AG04449 (cell line): Measurements from ENCODE around the gene RAP2B.
A peak's percentile ranks its signal among the peaks of the same experiment; 100 is the strongest.

Experiments
- CTCF ChIA-PET: fragments of 350-600 bp; formaldehyde crosslinking; extraction: SDS; loops from one replicate; lab custom pipeline; 2021; ENCODE audit warnings: antibody characterized with exemption; lab: Yijun Ruan, JAX
- POLR2A ChIA-PET: fragments of 400-600, 350-600 bp; formaldehyde crosslinking; extraction: SDS; loops from one replicate; lab custom pipeline; 2020; ENCODE audit warnings: antibody characterized with exemption, inconsistent platforms; lab: Yijun Ruan, JAX
- DNase-seq: peaks from one replicate; pipeline ENCODE4 v3.0.0-alpha.2; 2010; ENCODE audit warnings: low read depth, low spot score
- H3K4me3 ChIP-seq: 2 replicates; pipeline ENCODE4 v1.5.1; 2011; ENCODE audit warnings: low read depth, mild to moderate bottlenecking, control low read depth, low read length
- TF ChIP-seq, protein P1 (sequence below): IDR thresholded peaks from one replicate; pipeline ENCODE4 v1.5.1; 2011; ENCODE audit warnings: mild to moderate bottlenecking, moderate library complexity, low read length, control low read depth, inconsistent platforms; ENCODE audit not compliant: insufficient read depth; ENCODE audit errors: missing control alignments

RAP2B gene

DNA sequence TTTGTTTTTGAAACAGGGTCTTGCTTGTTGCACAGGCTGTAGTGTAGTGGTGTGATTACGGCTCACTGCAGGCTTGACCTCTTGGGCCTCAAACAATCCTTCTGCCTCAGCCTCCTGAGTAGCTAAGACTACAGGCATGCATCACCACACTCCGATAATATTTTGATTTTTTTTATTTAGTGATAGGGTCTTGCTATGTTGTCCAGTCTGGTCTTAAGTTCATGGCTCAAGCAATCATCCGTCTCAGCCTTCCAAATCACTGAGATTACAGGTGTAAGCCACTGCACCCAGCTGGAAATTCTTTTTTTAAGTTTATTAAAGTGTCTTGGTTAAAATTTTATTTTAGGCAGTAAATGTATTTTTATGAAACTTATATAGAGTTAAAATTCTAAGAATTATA is 32.2 kb upstream of the RAP2B start:
- ChIA-PET CTCF (no interaction called here), POLR2A (interaction anchor here (1.8 kb wide), 1 partner anchor 31 kb away, joined by 7 read pairs; no protein-coding TSS in a partner anchor)
- TF ChIP-seq, protein P1, sequence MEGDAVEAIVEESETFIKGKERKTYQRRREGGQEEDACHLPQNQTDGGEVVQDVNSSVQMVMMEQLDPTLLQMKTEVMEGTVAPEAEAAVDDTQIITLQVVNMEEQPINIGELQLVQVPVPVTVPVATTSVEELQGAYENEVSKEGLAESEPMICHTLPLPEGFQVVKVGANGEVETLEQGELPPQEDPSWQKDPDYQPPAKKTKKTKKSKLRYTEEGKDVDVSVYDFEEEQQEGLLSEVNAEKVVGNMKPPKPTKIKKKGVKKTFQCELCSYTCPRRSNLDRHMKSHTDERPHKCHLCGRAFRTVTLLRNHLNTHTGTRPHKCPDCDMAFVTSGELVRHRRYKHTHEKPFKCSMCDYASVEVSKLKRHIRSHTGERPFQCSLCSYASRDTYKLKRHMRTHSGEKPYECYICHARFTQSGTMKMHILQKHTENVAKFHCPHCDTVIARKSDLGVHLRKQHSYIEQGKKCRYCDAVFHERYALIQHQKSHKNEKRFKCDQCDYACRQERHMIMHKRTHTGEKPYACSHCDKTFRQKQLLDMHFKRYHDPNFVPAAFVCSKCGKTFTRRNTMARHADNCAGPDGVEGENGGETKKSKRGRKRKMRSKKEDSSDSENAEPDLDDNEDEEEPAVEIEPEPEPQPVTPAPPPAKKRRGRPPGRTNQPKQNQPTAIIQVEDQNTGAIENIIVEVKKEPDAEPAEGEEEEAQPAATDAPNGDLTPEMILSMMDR: no peak
- DNase-seq: no peak
- no peak overlapping the region for H3K4me3 ChIP-seq

DNA sequence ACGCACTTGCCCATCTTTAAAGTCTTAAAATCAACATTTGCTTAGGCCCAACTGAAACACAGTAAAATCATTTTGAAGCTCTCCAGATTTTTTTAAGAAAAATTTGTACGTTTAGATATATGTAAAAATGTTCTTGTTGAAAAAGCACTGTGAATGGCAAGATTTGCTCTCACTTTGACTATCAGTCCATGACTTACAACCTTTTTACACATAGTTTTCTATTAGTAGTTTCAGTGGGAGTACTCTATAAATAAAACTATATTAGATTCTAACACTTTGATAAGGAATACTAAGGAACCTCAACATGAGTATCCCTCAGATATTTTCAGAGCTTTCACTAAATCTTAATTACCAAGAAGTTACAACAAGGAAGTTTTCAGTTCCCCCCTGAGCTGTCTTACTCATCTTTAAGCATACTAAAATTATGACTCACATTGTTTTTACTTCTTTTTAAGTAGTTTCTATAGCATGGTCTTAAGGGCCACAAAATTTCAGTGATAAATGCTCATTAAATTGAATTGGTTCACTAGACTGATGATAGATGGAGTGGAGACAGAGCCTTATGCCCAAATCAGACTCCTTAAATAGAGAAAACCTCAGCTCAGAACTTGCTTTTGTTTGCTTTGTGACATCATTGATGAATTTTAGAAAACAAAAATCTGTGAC is 31.6 kb upstream of the RAP2B start:
- ChIA-PET CTCF (interaction anchor here (1.1 to 1.4 kb wide), 2 partner anchors 12 to 87 kb away, joined by 5 read pairs; no protein-coding TSS in a partner anchor), POLR2A (interaction anchor here (0.9 to 1.8 kb wide), 2 partner anchors 11 to 30 kb away, joined by 3 to 7 read pairs; no protein-coding TSS in a partner anchor)
- TF ChIP-seq, protein P1: no peak
- peak; percentile 74 for DNase-seq
- H3K4me3 ChIP-seq: no peak overlapping the region

DNA sequence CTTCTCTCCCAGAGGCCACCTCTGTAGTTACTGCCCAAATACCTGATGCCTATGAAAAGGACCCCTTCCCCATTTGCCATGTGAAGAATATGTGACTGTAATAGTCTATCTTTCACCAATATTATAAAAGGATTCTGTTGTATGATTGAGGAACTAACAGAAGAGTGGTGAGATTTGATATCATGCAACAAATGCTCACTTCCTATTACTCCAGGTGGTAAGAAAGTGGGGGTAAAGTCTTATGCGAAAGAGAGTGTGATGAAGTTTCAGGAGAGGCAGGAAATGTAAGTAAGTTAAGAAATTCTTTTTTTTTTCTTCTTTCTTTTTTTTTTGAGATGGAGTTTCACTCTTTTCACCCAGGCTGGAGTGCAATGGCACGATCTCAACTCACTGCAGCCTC is 24.4 kb upstream of the RAP2B start:
- DNase-seq: no peak
- no peak overlapping the region for H3K4me3 ChIP-seq
- ChIA-PET POLR2A (no interaction called here), CTCF (no interaction called here)
- TF ChIP-seq, protein P1: no peak

DNA sequence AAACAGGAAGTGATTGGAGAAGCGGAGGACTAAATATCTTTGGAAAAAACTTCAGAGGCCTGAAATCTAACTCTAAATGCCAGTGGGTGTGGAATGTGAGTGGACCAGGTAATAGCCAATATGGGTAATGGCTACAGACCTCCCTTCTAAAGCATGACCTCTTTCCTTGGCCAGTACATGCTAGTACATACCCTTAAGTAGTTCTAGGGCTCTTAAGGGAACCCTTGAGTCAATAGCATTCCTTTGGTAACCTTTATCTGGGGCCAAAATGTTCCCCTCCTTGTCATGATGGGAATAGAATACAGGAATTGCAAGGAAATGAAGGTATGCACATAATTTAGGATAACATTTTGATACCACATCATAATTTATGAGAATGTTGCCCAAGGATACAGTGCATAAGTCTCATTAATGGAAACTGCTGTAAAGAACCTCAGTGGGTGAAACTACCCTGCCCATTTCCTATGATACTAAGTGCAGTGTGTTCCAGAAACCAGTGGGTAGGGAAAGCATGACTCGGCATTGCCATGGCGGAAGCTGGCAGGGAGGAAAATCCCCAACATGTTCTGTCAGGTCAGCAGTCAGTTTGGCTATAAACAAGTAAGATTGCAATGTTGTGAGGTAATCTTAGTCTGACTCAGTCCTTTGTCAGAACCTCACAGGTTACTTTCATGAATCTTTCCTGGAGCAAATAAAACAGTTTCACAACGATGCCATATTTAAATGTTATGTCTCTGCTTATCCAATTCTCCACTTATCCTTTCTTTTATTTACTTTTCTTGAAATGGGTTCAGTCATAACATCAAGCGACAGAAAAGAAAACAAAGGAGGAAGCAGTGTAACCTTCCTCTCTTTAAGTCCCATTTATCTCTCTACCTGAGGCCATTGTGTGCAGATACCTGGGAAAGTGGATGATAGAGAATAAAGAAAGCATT is 23.5 kb upstream of the RAP2B start:
- TF ChIP-seq, protein P1: no peak
- ChIA-PET POLR2A (interaction anchor here (0.6 kb wide), 1 partner anchor 22 kb away, joined by 3 read pairs; no protein-coding TSS in a partner anchor), CTCF (interaction anchor here (2.0 kb wide), 1 partner anchor 22 kb away, joined by 4 read pairs; no protein-coding TSS in a partner anchor)
- no peak overlapping the region for H3K4me3 ChIP-seq
- DNase-seq: peak; percentile 79

DNA sequence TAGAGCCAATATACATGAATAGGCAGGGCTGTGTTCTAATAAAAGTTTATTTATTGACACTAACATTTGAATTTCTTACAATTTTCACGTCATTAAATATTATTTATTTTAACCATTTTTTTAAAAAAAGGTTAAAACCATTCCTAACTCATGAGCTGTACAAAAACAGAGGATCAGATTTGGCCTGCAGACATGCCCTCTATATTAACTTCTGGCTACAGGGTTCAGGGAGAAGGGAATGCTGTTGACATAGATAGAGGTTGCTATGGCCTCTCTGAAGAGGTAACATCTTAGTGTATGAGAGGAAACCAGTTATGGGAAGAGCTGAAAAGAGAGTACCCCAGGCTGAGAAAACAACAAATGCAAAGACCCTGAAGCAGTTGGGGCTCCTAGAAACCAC is 19.1 kb upstream of the RAP2B start:
- no peak overlapping the region for H3K4me3 ChIP-seq
- ChIA-PET CTCF (interaction anchor here (1.4 kb wide), 1 partner anchor 100 kb away, joined by 5 read pairs; no protein-coding TSS in a partner anchor), POLR2A (interaction anchor here (0.7 to 3.5 kb wide), 2 partner anchors 12 to 19 kb away, joined by 3 to 11 read pairs; partner anchors contain the start of gene RAP2B)

More for the DNA sequence above, 19.1 kb upstream of the RAP2B start:
- TF ChIP-seq, protein P1: no peak
- no peak for DNase-seq
